GM12878 (cell line): ENCODE results near the gene ITPRIP. TPM values are rescaled to one million over a fixed set of nuclear protein-coding genes. Genes with fewer than 3 reads are reported as not detected.

ENCODE experiments used
- BCL3 ChIP-seq: IDR thresholded peaks from 2 replicates; pipeline ENCODE4 v1.6.1; 2011; ENCODE audit warnings: borderline replicate concordance, low read depth, mild to moderate bottlenecking, moderate library complexity, low read length; ENCODE audit not compliant: insufficient read depth, poor library complexity, severe bottlenecking
- BCLAF1 ChIP-seq: fragments of 450-650 bp; IDR thresholded peaks from 2 replicates; pipeline ENCODE4 v1.6.1; 2017; ENCODE audit warnings: antibody characterized with exemption, mild to moderate bottlenecking, moderate library complexity
- E2F8 ChIP-seq: fragments of 450-650 bp; IDR thresholded peaks from 2 replicates; pipeline ENCODE4 v1.6.1; 2018; ENCODE audit warnings: mild to moderate bottlenecking, low read depth, moderate library complexity; ENCODE audit not compliant: partially characterized antibody
- ETV6 ChIP-seq, 2 experiments: fragments of 450-650 bp in 1 of 2; IDR thresholded peaks in 1 of 2; conservative IDR thresholded peaks in 1 of 2; 2 replicates each; pipeline ENCODE4 v1.6.1; 2014; ENCODE audit warnings: antibody characterized with exemption in 1 of 2, borderline replicate concordance in 1 of 2, low read depth in 1 of 2, mild to moderate bottlenecking in 1 of 2, moderate library complexity in 1 of 2
- FOS ChIP-seq: IDR thresholded peaks from 3 replicates; pipeline ENCODE4 v1.6.1; 2011; ENCODE audit warnings: borderline replicate concordance; ENCODE audit not compliant: insufficient read length; ENCODE audit errors: extremely low read depth
- IRF4 ChIP-seq: IDR thresholded peaks from 2 replicates; pipeline ENCODE4 v1.6.1; 2011; ENCODE audit warnings: low read depth, low read length
- MTA3 ChIP-seq: IDR thresholded peaks from 2 replicates; pipeline ENCODE4 v1.6.1; 2012; ENCODE audit warnings: low read length, inconsistent platforms, borderline replicate concordance
- SIX5 ChIP-seq: IDR thresholded peaks from 2 replicates; pipeline ENCODE4 v1.6.1; 2011; ENCODE audit warnings: mild to moderate bottlenecking, low read depth, low read length, moderate library complexity; ENCODE audit not compliant: severe bottlenecking
- SMARCA5 ChIP-seq: fragments of 450-650 bp; IDR thresholded peaks from 2 replicates; pipeline ENCODE4 v1.6.1; 2017; ENCODE audit warnings: mild to moderate bottlenecking
- SMC3 ChIP-seq: IDR thresholded peaks from 2 replicates; pipeline ENCODE4 v1.6.1; 2011; ENCODE audit warnings: low read length, improper control_type of control experiment, borderline replicate concordance
- USF1 ChIP-seq: IDR thresholded peaks from 2 replicates; pipeline ENCODE4 v1.6.1; 2011; ENCODE audit warnings: borderline replicate concordance, low read depth, mild to moderate bottlenecking, moderate library complexity, mixed read lengths, low read length; ENCODE audit not compliant: insufficient read depth; ENCODE audit errors: extremely low read length
- ZNF687 ChIP-seq: fragments of 450-650 bp; IDR thresholded peaks from 2 replicates; pipeline ENCODE4 v1.6.1; 2017; ENCODE audit warnings: mild to moderate bottlenecking, moderate library complexity
- ZSCAN29 ChIP-seq: fragments of 450-650 bp; IDR thresholded peaks from 2 replicates; pipeline ENCODE4 v1.6.1; 2017; ENCODE audit warnings: mild to moderate bottlenecking, moderate library complexity
- polyA plus RNA-seq, 11 experiments: library from polyadenylated mRNA; depleted of rRNA in 4 of 11; unstranded in 6 of 11; stranded (reverse) in 5 of 11; fragments of >200 nt; fragmentation: Nextera tagmentation in 4 of 11; fragmentation: Illumina TruSeq in 1 of 11; extraction: Ambion mirVana in 4 of 11; extraction: Trizol in 1 of 11; gene quantifications; 1 replicate in 1 of 11; 2 replicates in 10 of 11; pipeline versions ENCODE4 v1.2.1 to v1.2.3, GENCODE V29; 2011 to 2016; ENCODE audit warnings: inconsistent platforms in 2 of 11, missing spikeins in 2 of 11, low read depth in 1 of 11
- total RNA-seq, 4 experiments: library from RNA; depleted of rRNA in 3 of 4; stranded (reverse); fragments of >200 nt in 3 of 4; fragmentation: Illumina TruSeq in 1 of 4; extraction: Trizol in 1 of 4; gene quantifications; 2 replicates each; pipeline versions ENCODE4 v1.2.1 to v1.2.3, GENCODE V29; 2013 to 2021

ITPRIP gene
- total and polyA plus RNA-seq, 10 of the 15 experiments (the other 5 are each of a cell fraction or from before 2014, with no cell fraction given) = 0.82 to 10.4 (median 5.9) TPM

- TF ChIP-seq BCLAF1 (no peak), SMC3 (no peak), FOS (peak; percentile 61), ETV6 (conservative IDR thresholded peaks at IDR 0.05 in 1 of 2, IDR thresholded peaks at IDR 0.05 in 1 of 2; ENCODE audit: borderline replicate concordance in 1 of 2, low read depth in 1 of 2) (no peak), SIX5 (no peak), USF1 (peak; percentile 89), MTA3 (no peak), SMARCA5 (no peak; the same call in 1 of the 2 replicates), ZSCAN29 (no peak), E2F8 (peak; percentile 76), IRF4 (no peak), BCL3 (peak; percentile 66), ZNF687 (no peak)
These were observed 69.3 kb downstream of the ITPRIP start, which contains the start of gene GSTO2 (continued) for GRCh38 chr10:104268713-104269645.
